Stimulated activated CD8-positive, alpha-beta memory T cell treated with anti-CD3 and anti-CD28 coated beads, Interleukin-4, amount 100 ng/mL, for 1 hour (primary cell): ENCODE measurements around the gene ZNF442.
"Not testable (repeated sequence)": the region's sequence is repeated elsewhere in the genome, so short reads cannot be mapped to it uniquely, and the experiment has no call there.

Experiments used
- DNase-seq, 2 donors: peaks; one replicate each; pipeline ENCODE4 v3.0.0-alpha.2; 2020; ENCODE audit warnings: low read depth in 2 of 2, low spot score in 1 of 2

The ZNF442 gene

GRCh38 chr19:12365236-12366162, at the start of gene ZNF442:
ZNF442 (minus strand) TSS chr19:12365683; CDS start chr19:12363631, 2,052 bp downstream.
- DNase-seq = peak; percentile 69 to 74

- no peak for DNase-seq
These were observed 46.4 kb upstream of the ZNF442 start for GRCh38 chr19:12411893-12412292.

GRCh38 chr19:12400633-12401502, 35.4 kb upstream of the ZNF442 start, which contains the start of gene ZNF799:
ZNF799 (minus strand) TSS chr19:12401271; CDS start chr19:12401070, 201 bp downstream.
- peak; percentile 61 to 63 for DNase-seq

- not testable (repeated sequence) for DNase-seq
These were observed 34.6 kb upstream of the ZNF442 start for GRCh38 chr19:12399901-12400632.

- DNase-seq = not testable (repeated sequence)
These were observed 25.7 kb upstream of the ZNF442 start for GRCh38 chr19:12391148-12391547.

GRCh38 chr19:12386365-12386764, 20.9 kb upstream of the ZNF442 start:
- not testable (repeated sequence) for DNase-seq

GRCh38 chr19:12380444-12380737, 14.9 kb upstream of the ZNF442 start:
- DNase-seq = no peak

- DNase-seq = no peak
These were observed 14.4 kb upstream of the ZNF442 start for GRCh38 chr19:12379732-12380443.

- no peak for DNase-seq
These were observed 8.5 kb upstream of the ZNF442 start for GRCh38 chr19:12374026-12374425.

GRCh38 chr19:12364391-12365235, 870 bp downstream of the ZNF442 start:
- no peak for DNase-seq

- DNase-seq = not testable (repeated sequence)
These were observed 3.2 kb downstream of the ZNF442 start for GRCh38 chr19:12362236-12362635.

- DNase-seq = no peak
These were observed 12.1 kb downstream of the ZNF442 start for GRCh38 chr19:12353375-12353774.

GRCh38 chr19:12350890-12351197, 14.6 kb downstream of the ZNF442 start:
- no peak for DNase-seq

GRCh38 chr19:12350185-12350889, 15.1 kb downstream of the ZNF442 start:
- DNase-seq = no peak

GRCh38 chr19:12346896-12347295, 18.6 kb downstream of the ZNF442 start:
- DNase-seq = no peak

GRCh38 chr19:12345197-12345596, 20.3 kb downstream of the ZNF442 start:
- DNase-seq = no peak

- DNase-seq = peak; percentile 95
These were observed 32.0 kb downstream of the ZNF442 start, which contains the start of gene ZNF563 for GRCh38 chr19:12333162-12334159. ZNF563 (minus strand) TSS chr19:12333633; CDS start chr19:12333482, 151 bp downstream.
